HepG2 (cell line): ENCODE measurements around the gene ZNF764. TPM values are rescaled to one million over a fixed set of nuclear protein-coding genes. Genes with fewer than 3 reads are reported as not detected.

ENCODE experiments used
- EED ChIP-seq: sonication (generic); formaldehyde crosslinking; IDR thresholded peaks from 2 replicates; pipeline ENCODE4 v1.5.0; 2020; ENCODE audit warnings: mild to moderate bottlenecking, missing genetic modification reagents
- GABPA ChIP-seq, 2 experiments: IDR thresholded peaks; 2 replicates each; pipeline ENCODE4 v1.6.1; 2011 to 2016; ENCODE audit warnings: low read depth in 2 of 2, low read length in 1 of 2, missing biosample characterization in 1 of 2, missing genetic modification characterization in 1 of 2
- HNRNPL ChIP-seq: fragments of 200-400 bp; formaldehyde crosslinking; IDR thresholded peaks from 2 replicates; pipeline ENCODE4 v1.6.1; 2017; ENCODE audit warnings: mild to moderate bottlenecking, low read depth, low read length
- IRX3 ChIP-seq: sonication (generic); formaldehyde crosslinking; IDR thresholded peaks from 2 replicates; pipeline ENCODE4 v1.8.1; 2023; ENCODE audit warnings: mild to moderate bottlenecking, low read depth, missing genetic modification reagents, borderline replicate concordance
- JUN ChIP-seq: sonication (generic); formaldehyde crosslinking; IDR thresholded peaks from 2 replicates; pipeline ENCODE4 v1.4.0; 2020; ENCODE audit warnings: mild to moderate bottlenecking, missing genetic modification reagents
- JUNB ChIP-seq: sonication (generic); formaldehyde crosslinking; IDR thresholded peaks from 2 replicates; pipeline ENCODE4 v1.8.0; 2022; ENCODE audit warnings: missing genetic modification reagents, mild to moderate bottlenecking, borderline replicate concordance
- MAZ ChIP-seq, 2 experiments: sonication (generic) in 1 of 2; formaldehyde crosslinking in 1 of 2; IDR thresholded peaks; 2 replicates each; pipeline versions ENCODE4 v1.5.0 to v1.6.1; 2012 to 2020; ENCODE audit warnings: low read depth in 2 of 2, mild to moderate bottlenecking in 2 of 2, borderline replicate concordance in 1 of 2, improper control_type of control experiment in 1 of 2, low read length in 1 of 2, missing genetic modification reagents in 1 of 2, moderate library complexity in 1 of 2
- MIER2 ChIP-seq: IDR thresholded peaks from 2 replicates; pipeline ENCODE4 v1.6.1; 2016; ENCODE audit warnings: missing biosample characterization, missing genetic modification reagents
- MIER3 ChIP-seq: IDR thresholded peaks from 2 replicates; pipeline ENCODE4 v1.6.1; 2016; ENCODE audit warnings: missing compliant biosample characterization, borderline replicate concordance
- NFE2L2 ChIP-seq: fragments of 150-350 bp; IDR thresholded peaks from 2 replicates; pipeline ENCODE4 v1.6.1; 2014; ENCODE audit warnings: low read length
- NFIC ChIP-seq: IDR thresholded peaks from 2 replicates; pipeline ENCODE4 v1.6.1; 2012; ENCODE audit warnings: mild to moderate bottlenecking, low read length, inconsistent platforms
- PCBP1 ChIP-seq: fragments of 200-400 bp; formaldehyde crosslinking; IDR thresholded peaks from 2 replicates; pipeline ENCODE4 v1.6.1; 2017; ENCODE audit warnings: mild to moderate bottlenecking, low read depth, low read length, borderline replicate concordance
- POLR2AphosphoS2 ChIP-seq: IDR thresholded peaks from 2 replicates; pipeline ENCODE4 v1.6.1; 2011; ENCODE audit warnings: low read depth, low read length, improper control_type of control experiment
- RFX1 ChIP-seq: fragments of 450-650 bp; IDR thresholded peaks from 2 replicates; pipeline ENCODE4 v1.6.1; 2017
- SIN3B ChIP-seq: fragments of 150-350 bp; IDR thresholded peaks from 2 replicates; pipeline ENCODE4 v1.6.1; 2014; ENCODE audit warnings: low read length
- ZNF263 ChIP-seq: sonication (generic); formaldehyde crosslinking; IDR thresholded peaks from 2 replicates; pipeline ENCODE4 v1.4.0; 2020; ENCODE audit warnings: missing genetic modification reagents
- ZNF382 ChIP-seq: sonication (generic); formaldehyde crosslinking; IDR thresholded peaks from 2 replicates; pipeline ENCODE4 v1.5.0; 2020; ENCODE audit warnings: missing genetic modification reagents, mild to moderate bottlenecking, borderline replicate concordance
- ZNF598 ChIP-seq: sonication (generic); formaldehyde crosslinking; IDR thresholded peaks from 2 replicates; pipeline ENCODE4 v1.5.1; 2020; ENCODE audit warnings: mild to moderate bottlenecking, missing genetic modification reagents, borderline replicate concordance
- ZNF790 ChIP-seq: sonication (generic); formaldehyde crosslinking; IDR thresholded peaks from 2 replicates; pipeline ENCODE4 v1.8.0; 2022; ENCODE audit warnings: missing genetic modification reagents, mild to moderate bottlenecking, borderline replicate concordance
- polyA plus RNA-seq, 8 experiments: library from polyadenylated mRNA; depleted of rRNA in 3 of 8; stranded (reverse) in 7 of 8; unstranded in 1 of 8; fragments of >200 nt; fragmentation: Illumina TruSeq in 4 of 8; extraction: Trizol in 4 of 8; gene quantifications; 2 replicates each; pipeline versions ENCODE4 v1.2.1 to v1.2.3, GENCODE V29; 2011 to 2016; ENCODE audit warnings: low read depth in 4 of 8, missing spikeins in 1 of 8, mixed read lengths in 1 of 8; ENCODE audit not compliant: insufficient read depth in 1 of 8
- total RNA-seq, 5 experiments: library from RNA; depleted of rRNA; stranded (reverse); fragments of >200 nt; fragmentation: Illumina TruSeq; extraction: Trizol; gene quantifications; 2 replicates each; pipeline ENCODE4 v1.2.3, GENCODE V29; 2016; ENCODE audit warnings: low read depth in 1 of 5
- TF ChIP-seq, protein P1 (sequence below): sonication (generic); formaldehyde crosslinking; IDR thresholded peaks from 2 replicates; pipeline ENCODE4 v1.4.0; 2020; ENCODE audit warnings: missing genetic modification reagents
- TF ChIP-seq, protein P2 (sequence below): sonication (generic); formaldehyde crosslinking; IDR thresholded peaks from 2 replicates; pipeline ENCODE4 v1.4.0; 2020; ENCODE audit warnings: mild to moderate bottlenecking, missing genetic modification reagents
- TF ChIP-seq, protein P3 (sequence below): sonication (generic); formaldehyde crosslinking; IDR thresholded peaks from 2 replicates; pipeline ENCODE4 v1.4.0; 2020; ENCODE audit warnings: mild to moderate bottlenecking, missing genetic modification reagents
- TF ChIP-seq, protein P4 (sequence below), 2 experiments: fragments of 450-650 bp in 1 of 2; sonication (generic) in 1 of 2; formaldehyde crosslinking; IDR thresholded peaks; 2 replicates each; pipeline versions ENCODE4 v1.5.0 to v1.8.0; 2020 to 2022; ENCODE audit warnings: mild to moderate bottlenecking in 1 of 2, missing genetic modification reagents in 1 of 2

Gene ZNF764
- total and polyA plus RNA-seq, 2 of the 13 experiments (the other 11 are each of a cell fraction or from before 2014, with no cell fraction given): 4.1 to 9.1 TPM

DNA sequence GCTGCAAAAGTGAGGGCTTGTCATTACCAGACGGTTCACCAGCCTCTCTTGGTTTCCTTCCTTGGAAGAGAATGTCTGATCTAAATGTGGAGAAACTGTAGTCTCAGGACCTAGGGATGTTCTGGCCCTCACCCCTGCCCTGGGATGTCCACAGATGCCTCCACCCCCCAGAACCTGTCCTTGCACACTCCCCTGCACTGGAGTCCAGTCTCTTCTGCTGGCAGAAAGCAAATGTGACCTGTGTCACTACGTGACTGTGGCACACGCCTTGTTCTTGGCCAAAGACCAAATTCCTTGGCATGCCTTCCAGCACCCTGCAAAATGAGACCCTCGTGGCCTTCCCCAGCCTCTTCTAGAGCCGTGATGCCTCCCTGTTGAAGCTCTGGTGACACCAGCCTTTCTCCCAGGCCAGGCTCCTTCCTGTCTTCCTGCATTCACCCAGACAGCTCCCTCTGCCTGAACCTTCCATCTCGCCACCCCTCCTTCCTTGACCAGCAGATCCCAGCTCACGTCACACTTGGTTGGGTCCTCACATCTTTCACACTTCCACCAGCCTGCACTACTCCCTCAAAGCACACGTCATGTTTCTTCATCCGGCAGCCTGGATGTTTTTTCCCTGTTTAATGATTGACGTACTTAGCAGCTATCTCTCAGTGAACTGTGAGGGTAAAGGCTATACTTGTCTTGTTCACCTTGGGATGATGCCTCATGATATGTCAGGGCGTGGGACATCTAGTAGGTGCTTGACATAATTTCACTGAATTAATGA lies 36.1 kb downstream of the ZNF764 start (continued):
- no peak for TF ChIP-seq PCBP1
- no peak for TF ChIP-seq IRX3 (CRISPR knock-in tag)
- TF ChIP-seq POLR2AphosphoS2: no peak
- no peak for TF ChIP-seq GABPA (IDR thresholded peaks at IDR 0.05; ENCODE audit: low read depth, low read length)
- peak; percentile 88 for TF ChIP-seq GABPA (CRISPR knock-in tag; IDR thresholded peaks at IDR 0.05; ENCODE audit: low read depth)
- no peak for TF ChIP-seq EED (CRISPR knock-in tag)
- 0 out of 2 replicates have a peak, but pooled peaks have one; percentile 47 for TF ChIP-seq JUN
- TF ChIP-seq ZNF382 (CRISPR knock-in tag): no peak
- no peak for TF ChIP-seq ZNF790 (CRISPR knock-in tag)
- TF ChIP-seq NFE2L2: no peak
- TF ChIP-seq NFIC: no peak
- TF ChIP-seq ZNF263 (CRISPR knock-in tag): no peak
- TF ChIP-seq SIN3B: no peak
- TF ChIP-seq ZNF598: no peak
- TF ChIP-seq MIER2: 0 out of 2 replicates have a peak, but pooled peaks have one; percentile 11
- peak; percentile 61; the same call in 1 of the 2 replicates for TF ChIP-seq MIER3
- TF ChIP-seq, protein P1, sequence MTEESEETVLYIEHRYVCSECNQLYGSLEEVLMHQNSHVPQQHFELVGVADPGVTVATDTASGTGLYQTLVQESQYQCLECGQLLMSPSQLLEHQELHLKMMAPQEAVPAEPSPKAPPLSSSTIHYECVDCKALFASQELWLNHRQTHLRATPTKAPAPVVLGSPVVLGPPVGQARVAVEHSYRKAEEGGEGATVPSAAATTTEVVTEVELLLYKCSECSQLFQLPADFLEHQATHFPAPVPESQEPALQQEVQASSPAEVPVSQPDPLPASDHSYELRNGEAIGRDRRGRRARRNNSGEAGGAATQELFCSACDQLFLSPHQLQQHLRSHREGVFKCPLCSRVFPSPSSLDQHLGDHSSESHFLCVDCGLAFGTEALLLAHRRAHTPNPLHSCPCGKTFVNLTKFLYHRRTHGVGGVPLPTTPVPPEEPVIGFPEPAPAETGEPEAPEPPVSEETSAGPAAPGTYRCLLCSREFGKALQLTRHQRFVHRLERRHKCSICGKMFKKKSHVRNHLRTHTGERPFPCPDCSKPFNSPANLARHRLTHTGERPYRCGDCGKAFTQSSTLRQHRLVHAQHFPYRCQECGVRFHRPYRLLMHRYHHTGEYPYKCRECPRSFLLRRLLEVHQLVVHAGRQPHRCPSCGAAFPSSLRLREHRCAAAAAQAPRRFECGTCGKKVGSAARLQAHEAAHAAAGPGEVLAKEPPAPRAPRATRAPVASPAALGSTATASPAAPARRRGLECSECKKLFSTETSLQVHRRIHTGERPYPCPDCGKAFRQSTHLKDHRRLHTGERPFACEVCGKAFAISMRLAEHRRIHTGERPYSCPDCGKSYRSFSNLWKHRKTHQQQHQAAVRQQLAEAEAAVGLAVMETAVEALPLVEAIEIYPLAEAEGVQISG (CRISPR knock-in tag): peak; percentile 76
- TF ChIP-seq, protein P2, sequence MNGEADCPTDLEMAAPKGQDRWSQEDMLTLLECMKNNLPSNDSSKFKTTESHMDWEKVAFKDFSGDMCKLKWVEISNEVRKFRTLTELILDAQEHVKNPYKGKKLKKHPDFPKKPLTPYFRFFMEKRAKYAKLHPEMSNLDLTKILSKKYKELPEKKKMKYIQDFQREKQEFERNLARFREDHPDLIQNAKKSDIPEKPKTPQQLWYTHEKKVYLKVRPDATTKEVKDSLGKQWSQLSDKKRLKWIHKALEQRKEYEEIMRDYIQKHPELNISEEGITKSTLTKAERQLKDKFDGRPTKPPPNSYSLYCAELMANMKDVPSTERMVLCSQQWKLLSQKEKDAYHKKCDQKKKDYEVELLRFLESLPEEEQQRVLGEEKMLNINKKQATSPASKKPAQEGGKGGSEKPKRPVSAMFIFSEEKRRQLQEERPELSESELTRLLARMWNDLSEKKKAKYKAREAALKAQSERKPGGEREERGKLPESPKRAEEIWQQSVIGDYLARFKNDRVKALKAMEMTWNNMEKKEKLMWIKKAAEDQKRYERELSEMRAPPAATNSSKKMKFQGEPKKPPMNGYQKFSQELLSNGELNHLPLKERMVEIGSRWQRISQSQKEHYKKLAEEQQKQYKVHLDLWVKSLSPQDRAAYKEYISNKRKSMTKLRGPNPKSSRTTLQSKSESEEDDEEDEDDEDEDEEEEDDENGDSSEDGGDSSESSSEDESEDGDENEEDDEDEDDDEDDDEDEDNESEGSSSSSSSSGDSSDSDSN (CRISPR knock-in tag): no peak
- TF ChIP-seq RFX1: no peak
- no peak for TF ChIP-seq MAZ (IDR thresholded peaks at IDR 0.05; ENCODE audit: borderline replicate concordance, low read depth, low read length)
- 0 out of 2 replicates have a peak, but pooled peaks have one; percentile 16 for TF ChIP-seq MAZ (CRISPR knock-in tag; IDR thresholded peaks at IDR 0.05; ENCODE audit: low read depth)
- TF ChIP-seq, protein P3, sequence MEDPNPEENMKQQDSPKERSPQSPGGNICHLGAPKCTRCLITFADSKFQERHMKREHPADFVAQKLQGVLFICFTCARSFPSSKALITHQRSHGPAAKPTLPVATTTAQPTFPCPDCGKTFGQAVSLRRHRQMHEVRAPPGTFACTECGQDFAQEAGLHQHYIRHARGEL: no peak
- no peak for TF ChIP-seq HNRNPL
- TF ChIP-seq JUNB: no peak
- TF ChIP-seq, protein P4, sequence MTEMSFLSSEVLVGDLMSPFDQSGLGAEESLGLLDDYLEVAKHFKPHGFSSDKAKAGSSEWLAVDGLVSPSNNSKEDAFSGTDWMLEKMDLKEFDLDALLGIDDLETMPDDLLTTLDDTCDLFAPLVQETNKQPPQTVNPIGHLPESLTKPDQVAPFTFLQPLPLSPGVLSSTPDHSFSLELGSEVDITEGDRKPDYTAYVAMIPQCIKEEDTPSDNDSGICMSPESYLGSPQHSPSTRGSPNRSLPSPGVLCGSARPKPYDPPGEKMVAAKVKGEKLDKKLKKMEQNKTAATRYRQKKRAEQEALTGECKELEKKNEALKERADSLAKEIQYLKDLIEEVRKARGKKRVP (CRISPR knock-in tag; IDR thresholded peaks at IDR 0.05): no peak
